K562 (cell line): Measurements from ENCODE around the gene ASPHD2.

Source experiments
- RBM22 ChIP-seq: fragments of 200-400 bp; formaldehyde crosslinking; IDR thresholded peaks from 2 replicates; pipeline ENCODE4 v1.6.1; 2018; ENCODE audit warnings: low read length, low read depth; ENCODE audit not compliant: poor library complexity, severe bottlenecking
- SOX6 ChIP-seq: fragments of 450-650 bp; IDR thresholded peaks from 2 replicates; pipeline ENCODE4 v1.6.1; 2014; ENCODE audit warnings: mild to moderate bottlenecking
- TF ChIP-seq, protein P1 (sequence below): fragments of 250-450 bp; sonication (Bioruptor Pico); IDR thresholded peaks from 2 replicates; pipeline ENCODE4 v1.5.0; 2021; ENCODE audit warnings: mild to moderate bottlenecking, borderline replicate concordance
- TF ChIP-seq, protein P2 (sequence below), 3 experiments: IDR thresholded peaks in 2 of 3; conservative IDR thresholded peaks in 1 of 3; 2 replicates each; pipeline ENCODE4 v1.5.1; 2011 to 2012; ENCODE audit warnings: low read length in 3 of 3, mild to moderate bottlenecking in 3 of 3, control low read depth in 2 of 3, improper control_type of control experiment in 1 of 3, inconsistent platforms in 1 of 3, low read depth in 1 of 3, mixed read lengths in 1 of 3, moderate library complexity in 1 of 3; ENCODE audit not compliant: insufficient read depth in 2 of 3

DNA sequence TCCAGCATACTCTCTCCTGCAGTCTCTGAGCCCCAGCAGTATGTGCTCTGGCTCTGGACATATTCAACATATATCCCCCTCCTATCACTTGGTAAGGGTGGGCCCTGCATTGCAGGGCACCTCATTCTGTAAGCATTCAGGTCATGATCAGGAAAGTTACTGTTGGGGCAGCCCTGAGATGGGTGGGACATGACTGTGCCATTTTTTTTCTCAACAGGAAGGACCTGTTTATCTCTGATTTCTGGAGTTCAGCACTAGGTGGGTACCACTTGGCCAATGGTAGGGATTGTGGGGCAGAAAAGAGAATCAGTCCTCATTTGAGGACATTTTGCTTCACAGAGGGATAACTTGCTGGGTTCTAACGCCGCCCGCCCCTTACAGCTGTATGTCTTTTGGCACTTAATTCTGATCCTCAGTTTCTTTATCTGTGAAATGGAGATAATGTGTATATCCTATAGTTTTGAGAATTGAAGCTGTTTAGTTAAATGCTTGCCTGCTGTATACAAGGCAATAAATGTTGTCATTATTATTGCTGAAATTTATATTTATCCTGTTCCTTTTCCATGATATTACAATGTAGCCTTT lies 56.8 kb downstream of the ASPHD2 start:
- TF ChIP-seq SOX6 (no peak), RBM22 (no peak)
- TF ChIP-seq, protein P1, sequence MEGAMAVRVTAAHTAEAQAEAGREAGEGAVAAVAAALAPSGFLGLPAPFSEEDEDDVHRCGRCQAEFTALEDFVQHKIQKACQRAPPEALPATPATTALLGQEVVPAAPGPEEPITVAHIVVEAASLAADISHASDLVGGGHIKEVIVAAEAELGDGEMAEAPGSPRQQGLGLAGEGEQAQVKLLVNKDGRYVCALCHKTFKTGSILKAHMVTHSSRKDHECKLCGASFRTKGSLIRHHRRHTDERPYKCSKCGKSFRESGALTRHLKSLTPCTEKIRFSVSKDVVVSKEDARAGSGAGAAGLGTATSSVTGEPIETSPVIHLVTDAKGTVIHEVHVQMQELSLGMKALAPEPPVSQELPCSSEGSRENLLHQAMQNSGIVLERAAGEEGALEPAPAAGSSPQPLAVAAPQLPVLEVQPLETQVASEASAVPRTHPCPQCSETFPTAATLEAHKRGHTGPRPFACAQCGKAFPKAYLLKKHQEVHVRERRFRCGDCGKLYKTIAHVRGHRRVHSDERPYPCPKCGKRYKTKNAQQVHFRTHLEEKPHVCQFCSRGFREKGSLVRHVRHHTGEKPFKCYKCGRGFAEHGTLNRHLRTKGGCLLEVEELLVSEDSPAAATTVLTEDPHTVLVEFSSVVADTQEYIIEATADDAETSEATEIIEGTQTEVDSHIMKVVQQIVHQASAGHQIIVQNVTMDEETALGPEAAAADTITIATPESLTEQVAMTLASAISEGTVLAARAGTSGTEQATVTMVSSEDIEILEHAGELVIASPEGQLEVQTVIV (CRISPR knock-in tag) = no peak
- TF ChIP-seq, protein P2, sequence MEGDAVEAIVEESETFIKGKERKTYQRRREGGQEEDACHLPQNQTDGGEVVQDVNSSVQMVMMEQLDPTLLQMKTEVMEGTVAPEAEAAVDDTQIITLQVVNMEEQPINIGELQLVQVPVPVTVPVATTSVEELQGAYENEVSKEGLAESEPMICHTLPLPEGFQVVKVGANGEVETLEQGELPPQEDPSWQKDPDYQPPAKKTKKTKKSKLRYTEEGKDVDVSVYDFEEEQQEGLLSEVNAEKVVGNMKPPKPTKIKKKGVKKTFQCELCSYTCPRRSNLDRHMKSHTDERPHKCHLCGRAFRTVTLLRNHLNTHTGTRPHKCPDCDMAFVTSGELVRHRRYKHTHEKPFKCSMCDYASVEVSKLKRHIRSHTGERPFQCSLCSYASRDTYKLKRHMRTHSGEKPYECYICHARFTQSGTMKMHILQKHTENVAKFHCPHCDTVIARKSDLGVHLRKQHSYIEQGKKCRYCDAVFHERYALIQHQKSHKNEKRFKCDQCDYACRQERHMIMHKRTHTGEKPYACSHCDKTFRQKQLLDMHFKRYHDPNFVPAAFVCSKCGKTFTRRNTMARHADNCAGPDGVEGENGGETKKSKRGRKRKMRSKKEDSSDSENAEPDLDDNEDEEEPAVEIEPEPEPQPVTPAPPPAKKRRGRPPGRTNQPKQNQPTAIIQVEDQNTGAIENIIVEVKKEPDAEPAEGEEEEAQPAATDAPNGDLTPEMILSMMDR (IDR thresholded peaks at IDR 0.05 in 2 of 3, conservative IDR thresholded peaks at IDR 0.05 in 1 of 3; ENCODE audit: insufficient read depth in 2 of 3, low read depth in 1 of 3, low read length in 3 of 3) = no peak
